ENCODE results near the gene SIRPG. TPM values are rescaled to one million over a fixed set of nuclear protein-coding genes. Genes with fewer than 3 reads are reported as not detected.
"Not testable (repeated sequence)": the region's sequence is repeated elsewhere in the genome, so short reads cannot be mapped to it uniquely, and the experiment has no call there.

Gene SIRPG
- total RNA-seq, 1 donor from 2014 or later, result 0.99 TPM

- no peak for DNase-seq (ENCODE audit: low spot score)
These were observed 14.5 kb upstream of the SIRPG start for GRCh38 chr20:1671891-1672669.

DNA sequence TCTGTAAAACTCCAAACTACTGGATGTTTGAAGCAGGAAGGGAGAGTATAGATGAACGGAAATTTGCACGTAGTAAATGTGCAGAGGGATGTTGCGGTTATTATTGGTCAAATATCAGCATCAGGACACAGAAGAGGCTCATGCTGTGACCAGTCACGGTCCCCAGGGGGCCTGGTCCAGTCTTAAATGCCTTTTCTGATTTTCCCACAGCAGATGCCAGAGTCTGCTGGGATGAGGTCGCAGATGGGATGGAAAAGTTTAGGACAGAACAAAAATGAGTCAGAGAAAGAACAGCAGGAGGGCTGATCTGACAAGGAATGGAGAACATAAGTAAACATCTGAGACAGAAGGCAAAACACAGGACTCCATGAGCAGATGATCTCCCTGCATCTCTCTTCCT is 11.7 kb upstream of the SIRPG start:
- no peak for DNase-seq (ENCODE audit: low spot score)

DNA sequence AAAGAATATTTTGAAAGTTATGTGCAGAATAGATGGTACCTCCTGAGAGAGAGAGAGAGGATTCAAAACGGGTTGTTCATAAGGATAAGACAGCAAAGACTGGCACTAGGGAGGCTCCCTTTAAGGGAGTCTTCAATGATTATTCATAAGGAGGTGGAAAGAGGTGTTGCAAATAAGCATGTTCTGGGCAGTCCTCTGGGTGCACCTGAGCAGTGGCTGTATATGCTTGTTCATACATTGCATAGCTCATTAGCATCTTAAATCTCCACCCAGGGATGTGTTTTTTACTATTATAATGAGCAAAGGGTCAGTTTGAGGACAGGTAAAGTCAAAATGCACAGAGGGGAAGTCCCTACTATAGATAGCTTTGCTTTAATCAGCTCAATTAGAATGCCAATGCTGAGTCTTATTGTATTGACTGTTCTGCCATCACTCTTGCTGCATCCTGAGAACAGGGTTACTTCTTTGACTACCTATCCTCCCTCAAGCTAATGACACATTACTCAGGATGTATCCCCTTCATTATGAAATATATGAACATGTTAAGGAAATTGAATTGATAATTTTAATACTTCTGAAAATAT is 10.0 kb upstream of the SIRPG start:
- DNase-seq (ENCODE audit: low spot score), result no peak

- DNase-seq (ENCODE audit: low spot score), result no peak
These were observed 9.2 kb upstream of the SIRPG start for GRCh38 chr20:1666802-1667201.

GRCh38 chr20:1665345-1665744 is 7.8 kb upstream of the SIRPG start:
- no peak for DNase-seq (ENCODE audit: low spot score)

GRCh38 chr20:1664911-1665310 is 7.3 kb upstream of the SIRPG start:
- no peak for DNase-seq (ENCODE audit: low spot score)

- no peak for DNase-seq (ENCODE audit: low spot score)
These were observed 6.3 kb upstream of the SIRPG start for GRCh38 chr20:1663917-1664316.

GRCh38 chr20:1661542-1662299 is 4.1 kb upstream of the SIRPG start:
- no peak for DNase-seq (ENCODE audit: low spot score)

DNA sequence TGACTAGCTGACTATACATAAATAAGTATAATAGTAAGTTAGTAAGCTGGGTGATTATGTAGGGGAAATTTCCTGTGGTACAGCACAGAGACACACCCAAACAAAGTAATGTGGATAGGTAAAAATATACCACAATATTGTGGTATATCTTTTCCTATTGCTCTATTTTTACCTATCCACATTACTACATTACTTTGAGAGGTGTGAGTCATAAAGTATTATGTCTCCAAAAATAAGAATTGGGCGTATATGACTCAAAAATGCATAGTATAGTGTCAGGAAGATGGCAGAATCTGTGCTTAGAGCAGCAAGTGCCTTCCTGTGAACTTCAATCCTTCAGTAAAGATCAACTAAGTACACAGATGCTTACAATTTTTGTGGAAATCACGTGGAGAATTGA is 2.7 kb upstream of the SIRPG start:
- no peak for DNase-seq (ENCODE audit: low spot score)

DNA sequence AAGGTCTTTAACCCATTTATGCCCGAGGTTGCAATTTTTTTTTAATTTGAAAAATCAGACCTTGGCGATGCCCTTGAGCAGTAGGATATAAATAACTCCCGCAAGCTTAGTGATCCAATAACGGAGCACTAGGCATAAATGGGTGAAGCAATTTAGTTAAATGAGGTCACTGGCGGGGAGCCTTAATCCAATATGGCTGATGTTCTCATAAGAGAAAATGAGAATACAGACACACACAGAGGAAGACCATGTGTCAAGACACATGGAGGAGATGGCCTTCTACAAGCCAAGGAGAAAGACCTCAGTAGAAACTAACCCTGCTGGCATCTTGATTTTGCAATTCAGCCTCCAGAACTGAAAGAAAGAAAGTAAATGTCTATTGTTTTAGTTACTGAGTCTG is 735 bp downstream of the SIRPG start:
- no peak for DNase-seq (ENCODE audit: low spot score)

DNA sequence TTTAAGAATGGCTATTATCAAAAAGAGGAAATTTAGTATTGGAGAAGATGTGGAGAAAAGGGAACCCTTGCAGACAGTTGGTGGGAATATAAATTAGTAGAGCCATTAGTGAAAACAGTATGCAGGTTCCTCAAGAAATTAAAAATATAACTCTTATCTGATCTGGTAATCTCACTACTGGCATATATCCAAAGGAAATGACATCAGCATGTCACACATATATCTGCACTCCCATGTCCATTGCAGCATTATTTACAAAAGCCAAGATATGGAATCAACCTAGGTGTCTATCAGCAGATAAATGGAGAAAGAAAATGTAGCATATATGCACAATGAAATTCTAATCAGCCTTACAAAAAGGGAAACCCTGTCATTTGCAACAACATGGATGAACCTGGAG is 2.6 kb downstream of the SIRPG start:
- no peak for DNase-seq (ENCODE audit: low spot score)

DNA sequence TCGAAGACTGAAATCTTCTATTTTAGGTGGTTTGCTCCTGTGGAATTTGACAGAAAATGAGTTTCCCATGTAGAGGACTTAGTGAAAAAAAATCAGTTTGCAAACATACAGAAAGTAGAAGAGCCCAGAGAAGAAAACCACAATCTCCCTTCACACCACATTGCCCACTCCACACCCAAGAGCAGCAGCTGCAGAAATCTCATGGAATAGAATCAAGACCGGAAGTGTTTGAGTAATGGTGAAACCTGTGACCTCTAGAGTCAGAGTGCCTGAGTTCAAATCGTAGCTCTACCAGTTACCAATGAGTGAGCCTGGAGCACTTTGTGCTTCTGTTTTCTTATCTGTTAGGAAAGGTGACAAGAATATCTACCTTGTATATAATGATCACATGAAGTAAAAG is 4.6 kb downstream of the SIRPG start:
- DNase-seq (ENCODE audit: low spot score), result no peak

- no peak for DNase-seq (ENCODE audit: low spot score)
These were observed 5.5 kb downstream of the SIRPG start for GRCh38 chr20:1652104-1652503.

GRCh38 chr20:1651268-1652058 is 6.1 kb downstream of the SIRPG start:
- DNase-seq (ENCODE audit: low spot score), result no peak

GRCh38 chr20:1648101-1648500 is 9.5 kb downstream of the SIRPG start:
- DNase-seq (ENCODE audit: low spot score), result no peak

DNA sequence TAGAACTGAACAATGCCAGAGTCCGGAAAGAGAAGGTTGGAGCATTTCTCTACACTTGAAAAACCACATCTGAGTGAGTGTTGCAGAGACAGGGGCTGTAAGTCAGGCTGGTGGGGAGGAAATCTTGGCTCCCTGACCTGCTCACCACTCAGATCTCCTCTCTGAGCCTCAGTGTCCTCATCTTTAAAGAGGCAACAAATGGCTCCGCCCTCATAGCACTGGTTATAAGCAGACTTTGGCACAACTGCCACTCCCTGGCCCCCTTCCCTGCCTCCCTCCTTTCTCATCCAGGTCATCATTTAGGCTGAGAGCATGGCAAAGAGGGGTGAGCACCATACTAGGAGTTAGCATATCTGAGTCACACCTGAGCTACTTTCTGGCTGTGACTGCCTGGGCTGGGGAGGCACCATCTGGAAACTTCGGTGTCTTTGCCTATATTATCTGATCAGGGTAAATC is 10.6 kb downstream of the SIRPG start:
- no peak for DNase-seq (ENCODE audit: low spot score)

DNA sequence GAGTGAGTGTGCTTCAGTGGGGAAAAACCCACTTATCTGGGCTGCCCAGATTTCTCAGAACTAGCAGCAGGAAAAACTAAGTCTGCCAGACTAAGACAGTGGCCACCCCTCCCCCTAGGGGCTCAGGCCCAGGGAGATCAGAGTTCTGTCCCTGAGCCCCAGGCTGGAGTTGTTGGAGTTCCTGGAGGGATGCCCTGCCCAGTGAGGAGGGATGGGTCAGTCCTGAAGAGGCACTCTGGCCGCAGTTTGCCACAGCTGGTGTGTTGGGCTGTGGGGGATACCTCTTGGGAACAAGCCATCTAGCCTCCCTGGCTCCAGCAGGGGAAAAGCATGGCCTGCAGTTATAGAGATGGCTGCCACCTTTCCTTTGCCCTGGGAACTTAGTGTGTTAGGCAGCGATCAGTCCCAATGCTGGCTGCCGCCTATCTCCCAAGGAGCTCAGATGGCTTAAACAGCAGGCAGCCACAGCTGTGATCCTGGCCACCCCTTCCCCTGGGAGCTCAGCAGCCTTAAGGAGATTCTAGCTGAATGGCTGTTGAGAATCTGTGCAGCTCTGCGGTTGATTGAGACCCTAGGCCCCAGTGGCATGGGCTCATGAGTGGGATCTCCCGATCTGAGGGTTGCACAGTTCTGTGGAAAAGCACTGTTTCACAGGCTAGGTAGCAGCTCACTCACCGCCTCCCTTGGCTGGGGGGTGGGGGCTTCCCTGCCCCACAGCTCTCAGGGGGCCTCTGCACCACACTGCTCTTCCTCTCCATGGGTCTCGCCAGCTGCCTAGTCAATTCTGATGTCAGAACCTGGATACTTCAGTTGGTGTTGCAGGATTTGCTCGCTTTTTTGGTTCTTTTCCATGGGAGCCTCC is 13.2 kb downstream of the SIRPG start:
- no peak for DNase-seq (ENCODE audit: low spot score)

DNA sequence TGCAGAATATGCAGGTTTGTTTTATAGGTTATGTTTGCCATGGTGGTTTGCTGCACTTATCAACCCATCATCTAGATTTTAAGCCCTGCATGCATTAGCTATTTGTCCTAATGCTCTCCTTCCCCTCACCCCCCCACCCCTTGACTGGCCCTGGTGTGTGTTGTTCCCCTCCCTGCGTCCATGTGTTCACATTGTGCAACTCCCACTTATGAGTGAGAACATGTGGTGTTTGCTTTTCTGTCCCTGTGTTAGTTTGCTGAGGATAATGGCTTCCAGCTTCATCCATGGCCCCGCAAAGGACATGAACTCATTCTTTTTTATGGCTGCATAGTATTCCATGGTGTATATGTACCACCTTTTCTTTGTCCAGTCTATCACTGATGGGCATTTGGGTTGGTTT is 18.9 kb downstream of the SIRPG start:
- DNase-seq (ENCODE audit: low spot score), result not testable (repeated sequence)

- no peak for DNase-seq (ENCODE audit: low spot score)
These were observed 19.8 kb downstream of the SIRPG start for GRCh38 chr20:1637755-1638154.

GRCh38 chr20:1637226-1637625 is 20.4 kb downstream of the SIRPG start:
- no peak for DNase-seq (ENCODE audit: low spot score)

- DNase-seq (ENCODE audit: low spot score), result no peak
These were observed 21.0 kb downstream of the SIRPG start for GRCh38 chr20:1636621-1637020.

All from ureter (tissue), 1 donor.